B cell (primary cell): ENCODE data around the gene C1R.

ENCODE experiments used
- CTCF ChIP-seq: fragments of 200-600 bp; IDR thresholded peaks from one replicate; pipeline ENCODE4 v1.8.0; 2022; ENCODE audit warnings: antibody characterized with exemption, mild to moderate bottlenecking
- EZH2 ChIP-seq: IDR thresholded peaks from 2 replicates; pipeline ENCODE4 v1.6.1; 2012; ENCODE audit warnings: borderline replicate concordance, low read depth, mild to moderate bottlenecking, moderate library complexity, low read length; ENCODE audit not compliant: insufficient read depth, poor library complexity, severe bottlenecking

DNA sequence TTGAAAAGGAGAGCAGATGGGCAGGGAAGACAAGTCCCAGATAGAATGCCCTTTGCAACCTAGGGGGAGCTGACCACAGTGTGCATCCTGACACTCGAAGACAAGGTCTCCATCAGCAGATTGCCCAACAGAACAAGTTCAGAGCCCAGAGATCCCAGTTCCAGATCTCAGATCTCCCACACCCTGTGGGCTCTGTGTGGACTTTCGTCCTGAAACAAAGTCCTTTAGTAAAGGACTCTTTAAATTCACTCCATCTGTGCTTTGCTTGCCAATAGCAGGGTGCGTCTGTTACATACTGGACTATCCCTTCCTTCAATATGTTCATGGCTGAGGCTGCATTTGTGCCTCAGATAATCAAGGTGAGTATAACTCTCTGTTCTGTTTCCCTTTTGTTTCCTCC is 25.4 kb upstream of the C1R start:
- TF ChIP-seq CTCF = no peak
- TF ChIP-seq EZH2 = no peak
